ENCODE data around the gene NDFIP1.

DNA sequence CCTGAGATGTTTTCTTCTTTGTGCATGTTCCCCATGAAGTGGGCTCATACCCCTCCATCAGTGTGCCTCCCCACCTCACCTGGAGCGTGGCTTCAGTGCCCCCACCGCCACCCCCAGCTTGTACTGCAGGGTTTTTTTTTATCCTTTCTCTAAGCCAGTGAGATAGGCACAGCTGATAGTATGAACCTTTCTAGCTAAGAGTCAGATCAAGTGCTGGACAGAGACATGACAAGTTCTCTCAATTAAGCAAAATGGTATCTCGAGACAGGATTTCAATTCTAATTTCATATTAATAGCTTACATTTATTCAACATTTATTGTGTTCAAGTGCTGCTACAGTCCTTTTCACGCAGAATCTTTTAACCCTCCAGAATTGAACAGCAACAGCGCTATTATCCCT, 55.7 kb downstream of the NDFIP1 start:
- TF ChIP-seq, protein P1, sequence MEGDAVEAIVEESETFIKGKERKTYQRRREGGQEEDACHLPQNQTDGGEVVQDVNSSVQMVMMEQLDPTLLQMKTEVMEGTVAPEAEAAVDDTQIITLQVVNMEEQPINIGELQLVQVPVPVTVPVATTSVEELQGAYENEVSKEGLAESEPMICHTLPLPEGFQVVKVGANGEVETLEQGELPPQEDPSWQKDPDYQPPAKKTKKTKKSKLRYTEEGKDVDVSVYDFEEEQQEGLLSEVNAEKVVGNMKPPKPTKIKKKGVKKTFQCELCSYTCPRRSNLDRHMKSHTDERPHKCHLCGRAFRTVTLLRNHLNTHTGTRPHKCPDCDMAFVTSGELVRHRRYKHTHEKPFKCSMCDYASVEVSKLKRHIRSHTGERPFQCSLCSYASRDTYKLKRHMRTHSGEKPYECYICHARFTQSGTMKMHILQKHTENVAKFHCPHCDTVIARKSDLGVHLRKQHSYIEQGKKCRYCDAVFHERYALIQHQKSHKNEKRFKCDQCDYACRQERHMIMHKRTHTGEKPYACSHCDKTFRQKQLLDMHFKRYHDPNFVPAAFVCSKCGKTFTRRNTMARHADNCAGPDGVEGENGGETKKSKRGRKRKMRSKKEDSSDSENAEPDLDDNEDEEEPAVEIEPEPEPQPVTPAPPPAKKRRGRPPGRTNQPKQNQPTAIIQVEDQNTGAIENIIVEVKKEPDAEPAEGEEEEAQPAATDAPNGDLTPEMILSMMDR (IDR thresholded peaks at IDR 0.05) = no peak
- no peak for TF ChIP-seq POLR2A (IDR thresholded peaks at IDR 0.05)
